Measurements from ENCODE around the gene DYNLRB1.

Gene DYNLRB1

GRCh38 chr20:34578521-34578920, 62.3 kb downstream of the DYNLRB1 start:
- no peak for DNase-seq (ENCODE audit: low read depth in 2 of 2)

GRCh38 chr20:34579191-34579978, 63.2 kb downstream of the DYNLRB1 start:
- DNase-seq (ENCODE audit: low read depth in 2 of 2) = no peak

- no peak for DNase-seq (ENCODE audit: low read depth in 2 of 2)
Measured at GRCh38 chr20:34579979-34580940, 64.0 kb downstream of the DYNLRB1 start.

GRCh38 chr20:34581341-34582184, 65.3 kb downstream of the DYNLRB1 start:
- no peak for DNase-seq (ENCODE audit: low read depth in 2 of 2)

- no peak for DNase-seq (ENCODE audit: low read depth in 2 of 2)
Measured at GRCh38 chr20:34582221-34582620, 66.0 kb downstream of the DYNLRB1 start.

- no peak for DNase-seq (ENCODE audit: low read depth in 2 of 2)
Measured at GRCh38 chr20:34582911-34583310, 66.7 kb downstream of the DYNLRB1 start.

- DNase-seq (ENCODE audit: low read depth in 2 of 2) = no peak
Measured at GRCh38 chr20:34583544-34583943, 67.3 kb downstream of the DYNLRB1 start.

GRCh38 chr20:34585019-34585418, 68.8 kb downstream of the DYNLRB1 start:
- DNase-seq (ENCODE audit: low read depth in 2 of 2) = no peak

- DNase-seq (ENCODE audit: low read depth in 2 of 2) = no peak
Measured at GRCh38 chr20:34586488-34587163, 70.4 kb downstream of the DYNLRB1 start.

All from activated CD8-positive, alpha-beta memory T cell treated with anti-CD3 and anti-CD28 coated beads for 4 hours (primary cell).